ENCODE measurements around the gene MID2. TPM values are rescaled to one million over a fixed set of nuclear protein-coding genes. Genes with fewer than 3 reads are reported as not detected.
"Not testable (repeated sequence)": the region's sequence is repeated elsewhere in the genome, so short reads cannot be mapped to it uniquely, and the experiment has no call there.

MID2 gene
- total RNA-seq, 2 experiments from 2014 or later = 9.0 to 9.7 TPM

DNA sequence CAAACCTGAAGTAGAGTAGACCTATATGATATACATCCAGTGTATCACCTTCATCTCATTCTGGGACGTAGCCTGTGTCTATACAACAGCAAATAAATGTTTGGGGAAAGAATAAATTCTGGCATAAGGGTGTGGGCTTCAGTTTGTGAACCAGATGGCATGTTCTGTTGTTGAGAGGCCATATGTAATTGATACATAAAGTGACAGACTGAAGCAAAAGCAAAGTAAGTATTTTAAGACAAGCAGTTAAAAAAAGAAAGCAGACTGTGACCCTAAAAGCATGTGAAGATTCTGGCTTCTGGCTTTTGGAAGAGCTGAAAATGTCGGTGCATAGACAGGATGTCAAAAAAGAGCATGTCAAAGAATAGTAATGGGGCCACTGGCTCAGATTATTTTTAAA, 22.9 kb downstream of the MID2 start:
- ChIA-PET CTCF (no interaction called here), POLR2A (no interaction called here)
- intact Hi-C loops (cut with micrococcal nuclease) = no loop called here
- Mint-ChIP-seq H3K36me3 (peaks cover 4% of the 10 kb centered on the region), H3K4me1 (ENCODE audit: low read depth) (peaks cover under 1% of the 10 kb centered on the region), H3K4me3 (no peak overlapping the region), H3K27me3 (no peaks in the 10 kb centered on the region), H3K9me3 (no peaks in the 10 kb centered on the region), H3K27ac (no peak overlapping the region)
- DNase-seq = no peak

GRCh38 chrX:107849747-107850421, 24.2 kb downstream of the MID2 start:
- no peaks in the 10 kb centered on the region for H3K27me3 Mint-ChIP-seq
- peak; percentile 11 for DNase-seq
- H3K4me3 Mint-ChIP-seq = no peak overlapping the region
- peaks cover 9% of the 10 kb centered on the region for H3K36me3 Mint-ChIP-seq
- CTCF ChIA-PET = interaction anchor here (0.7 kb wide), 1 partner anchor 192 kb away, joined by 4 read pairs; no protein-coding TSS in a partner anchor
- no peak overlapping the region for H3K27ac Mint-ChIP-seq
- H3K9me3 Mint-ChIP-seq = no peaks in the 10 kb centered on the region
- POLR2A ChIA-PET = no interaction called here
- intact Hi-C loops (cut with micrococcal nuclease) = no loop called here
- H3K4me1 Mint-ChIP-seq (ENCODE audit: low read depth) = no peaks in the 10 kb centered on the region

DNA sequence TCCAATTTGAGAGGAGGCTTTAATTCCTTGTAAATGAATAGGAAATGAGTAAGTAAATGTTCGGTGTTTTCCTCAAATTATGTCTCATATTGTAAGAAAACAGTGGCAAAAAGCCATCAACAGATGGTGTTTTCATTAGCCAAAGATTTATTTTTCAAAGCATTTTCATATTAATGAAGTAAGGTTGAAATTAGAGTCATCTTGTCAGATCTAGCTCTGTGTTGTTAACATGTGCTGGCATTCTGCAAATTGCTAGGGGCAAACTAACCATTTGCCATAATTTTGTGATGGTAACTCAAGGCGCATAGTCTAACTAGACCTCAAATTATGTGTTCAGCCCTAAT, 24.7 kb downstream of the MID2 start:
- Mint-ChIP-seq H3K9me3 (no peaks in the 10 kb centered on the region), H3K4me3 (no peak overlapping the region), H3K4me1 (ENCODE audit: low read depth) (no peaks in the 10 kb centered on the region), H3K27me3 (no peaks in the 10 kb centered on the region), H3K27ac (no peak overlapping the region), H3K36me3 (peaks cover 9% of the 10 kb centered on the region)
- DNase-seq = no peak
- intact Hi-C loops (cut with micrococcal nuclease) = no loop called here
- ChIA-PET CTCF (no interaction called here), POLR2A (no interaction called here)

GRCh38 chrX:107851215-107851614, 25.5 kb downstream of the MID2 start:
- no peaks in the 10 kb centered on the region for H3K9me3 Mint-ChIP-seq
- H3K27me3 Mint-ChIP-seq = no peaks in the 10 kb centered on the region
- ChIA-PET CTCF (no interaction called here), POLR2A (no interaction called here)
- H3K27ac Mint-ChIP-seq = no peak overlapping the region
- intact Hi-C loops (cut with micrococcal nuclease) = no loop called here
- H3K4me3 Mint-ChIP-seq = no peak overlapping the region
- peaks cover 9% of the 10 kb centered on the region for H3K36me3 Mint-ChIP-seq
- DNase-seq = no peak
- no peaks in the 10 kb centered on the region for H3K4me1 Mint-ChIP-seq (ENCODE audit: low read depth)

GRCh38 chrX:107851665-107852064, 26.0 kb downstream of the MID2 start:
- H3K4me3 Mint-ChIP-seq; H3K9me3 Mint-ChIP-seq; CTCF ChIA-PET; H3K4me1 Mint-ChIP-seq (ENCODE audit: low read depth); intact Hi-C loops (cut with micrococcal nuclease); DNase-seq; H3K27ac Mint-ChIP-seq; H3K36me3 Mint-ChIP-seq; POLR2A ChIA-PET; H3K27me3 Mint-ChIP-seq: not testable (repeated sequence)

DNA sequence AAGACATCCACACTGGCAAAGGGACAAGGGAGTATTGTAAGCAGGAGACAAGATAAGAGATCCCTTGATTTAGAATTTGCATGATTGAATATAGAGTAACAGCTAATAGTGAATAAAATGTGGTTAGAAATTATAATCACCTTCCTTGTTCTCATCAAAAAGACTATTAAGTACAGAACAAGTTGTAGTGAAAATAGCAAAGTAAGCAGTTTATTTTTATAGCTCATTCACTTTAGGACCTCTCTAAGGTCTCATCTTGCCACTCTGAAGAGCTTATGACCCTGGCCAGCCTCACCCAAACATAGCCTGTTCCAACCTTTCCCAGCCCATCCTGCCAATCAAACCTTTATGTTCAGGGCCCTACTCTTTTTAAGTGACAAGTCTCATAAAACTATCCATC, 30.6 kb downstream of the MID2 start:
- intact Hi-C loops (cut with micrococcal nuclease) = no loop called here
- no peak overlapping the region for H3K27ac Mint-ChIP-seq
- H3K4me3 Mint-ChIP-seq = no peak overlapping the region
- H3K9me3 Mint-ChIP-seq = no peaks in the 10 kb centered on the region
- H3K36me3 Mint-ChIP-seq = peaks cover 13% of the 10 kb centered on the region
- CTCF ChIA-PET = interaction anchor here (1.2 kb wide), 1 partner anchor 79 kb away, joined by 3 read pairs; the partner anchor contains the start of gene NCBP2L
- POLR2A ChIA-PET = no interaction called here
- DNase-seq = no peak
- H3K4me1 Mint-ChIP-seq (ENCODE audit: low read depth) = peaks cover 4% of the 10 kb centered on the region
- H3K27me3 Mint-ChIP-seq = no peaks in the 10 kb centered on the region

GRCh38 chrX:107857041-107857440, 31.4 kb downstream of the MID2 start:
- H3K4me1 Mint-ChIP-seq (ENCODE audit: low read depth); H3K27me3 Mint-ChIP-seq; DNase-seq; H3K9me3 Mint-ChIP-seq; POLR2A ChIA-PET; intact Hi-C loops (cut with micrococcal nuclease); H3K27ac Mint-ChIP-seq; CTCF ChIA-PET; H3K4me3 Mint-ChIP-seq: not testable (repeated sequence)
- peaks cover 11% of the 10 kb centered on the region for H3K36me3 Mint-ChIP-seq

DNA sequence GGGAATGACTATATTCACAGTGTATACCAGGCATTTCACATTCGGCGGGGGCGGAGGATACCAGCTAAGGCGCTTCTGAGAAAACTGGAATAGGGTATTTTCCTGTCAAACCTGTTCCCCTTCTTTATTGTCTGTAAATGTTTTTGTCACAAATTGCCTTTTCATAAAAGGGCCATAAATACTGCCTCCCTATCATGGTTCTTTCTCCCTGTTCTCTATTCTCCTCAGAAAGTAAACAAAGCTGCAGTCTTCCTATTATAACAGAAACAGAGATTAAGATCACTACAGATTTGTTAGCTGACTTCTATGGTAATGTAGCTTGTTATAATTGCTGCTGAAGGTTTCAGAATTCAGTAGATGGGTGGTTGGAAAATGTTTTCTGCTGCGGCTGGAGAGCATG, 32.2 kb downstream of the MID2 start:
- Mint-ChIP-seq H3K27me3 (no peaks in the 10 kb centered on the region), H3K36me3 (peaks cover 9% of the 10 kb centered on the region), H3K9me3 (no peaks in the 10 kb centered on the region), H3K4me3 (no peak overlapping the region), H3K4me1 (ENCODE audit: low read depth) (peaks cover 4% of the 10 kb centered on the region), H3K27ac (no peak overlapping the region)
- no peak for DNase-seq
- CTCF ChIA-PET = no interaction called here
- POLR2A ChIA-PET = no interaction called here
- intact Hi-C loops (cut with micrococcal nuclease) = no loop called here

GRCh38 chrX:107861056-107861455, 35.4 kb downstream of the MID2 start:
- H3K36me3 Mint-ChIP-seq = peaks cover 7% of the 10 kb centered on the region
- intact Hi-C loops (cut with micrococcal nuclease) = no loop called here
- H3K4me3 Mint-ChIP-seq = no peak overlapping the region
- no peaks in the 10 kb centered on the region for H3K9me3 Mint-ChIP-seq
- CTCF ChIA-PET = no interaction called here
- DNase-seq = no peak
- POLR2A ChIA-PET = no interaction called here
- H3K4me1 Mint-ChIP-seq (ENCODE audit: low read depth) = peaks cover 4% of the 10 kb centered on the region
- no peaks in the 10 kb centered on the region for H3K27me3 Mint-ChIP-seq
- H3K27ac Mint-ChIP-seq = no peak overlapping the region

GRCh38 chrX:107871136-107871535, 45.5 kb downstream of the MID2 start:
- ChIA-PET POLR2A (no interaction called here), CTCF (no interaction called here)
- peaks cover 3% of the 10 kb centered on the region for H3K4me1 Mint-ChIP-seq (ENCODE audit: low read depth)
- no peaks in the 10 kb centered on the region for H3K36me3 Mint-ChIP-seq
- H3K9me3 Mint-ChIP-seq = no peaks in the 10 kb centered on the region
- H3K27ac Mint-ChIP-seq = no peak overlapping the region
- intact Hi-C loops (cut with micrococcal nuclease) = no loop called here
- H3K27me3 Mint-ChIP-seq = no peaks in the 10 kb centered on the region
- DNase-seq = no peak
- H3K4me3 Mint-ChIP-seq = no peak overlapping the region

DNA sequence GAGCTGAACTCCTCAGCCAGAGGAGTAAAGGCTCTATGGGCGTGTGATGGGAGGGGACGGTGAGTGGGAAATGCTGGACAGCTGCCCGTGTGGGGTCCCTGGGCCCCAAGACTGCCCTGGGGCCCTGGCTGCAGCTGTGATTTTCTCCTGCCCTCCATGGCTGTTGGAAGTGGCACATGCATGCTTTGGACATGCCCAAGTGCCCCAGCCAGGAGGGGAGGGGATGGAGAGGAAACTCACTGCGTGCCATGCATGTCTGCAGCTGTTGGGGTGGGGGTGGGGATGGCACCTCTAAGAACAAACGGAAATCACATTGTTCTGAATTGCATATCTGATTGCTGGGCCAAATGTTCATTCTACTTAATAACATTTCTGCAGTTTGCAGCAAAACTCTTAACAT, 52.4 kb downstream of the MID2 start:
- Mint-ChIP-seq H3K27ac (no peak overlapping the region), H3K9me3 (no peaks in the 10 kb centered on the region), H3K27me3 (no peaks in the 10 kb centered on the region), H3K4me3 (no peak overlapping the region), H3K36me3 (peaks cover 3% of the 10 kb centered on the region), H3K4me1 (ENCODE audit: low read depth) (peaks cover 5% of the 10 kb centered on the region)
- ChIA-PET POLR2A (interaction anchor here (0.6 kb wide), 1 partner anchor 208 kb away, joined by 3 read pairs; no protein-coding TSS in a partner anchor), CTCF (no interaction called here)
- intact Hi-C loops (cut with micrococcal nuclease) = no loop called here
- no peak for DNase-seq

DNA sequence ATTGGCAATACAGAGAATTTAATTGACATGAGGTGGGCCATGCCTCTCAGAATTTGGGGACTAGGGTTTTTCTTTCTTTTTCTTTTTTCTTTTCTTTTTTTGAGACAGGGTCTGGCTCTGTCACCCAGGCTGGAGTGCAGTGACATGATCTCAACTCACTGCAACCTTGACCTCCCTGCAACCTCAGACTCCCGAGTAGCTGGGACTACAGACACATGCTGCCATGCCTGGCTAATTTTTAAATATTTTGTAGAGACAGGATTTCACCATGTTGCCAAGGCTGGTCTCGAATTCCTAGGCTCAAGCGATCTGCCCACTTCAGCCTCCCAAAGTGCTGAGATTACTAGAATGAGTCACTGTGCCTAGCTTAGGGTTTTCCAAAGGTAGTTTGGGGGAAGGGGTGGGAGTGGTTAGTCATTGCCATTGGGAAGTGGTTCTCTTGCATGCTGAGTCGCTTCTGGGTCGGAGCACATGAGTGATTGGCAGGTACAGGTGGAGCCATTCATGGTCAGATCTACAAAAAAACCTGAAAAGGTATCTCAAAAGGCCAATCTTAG, 54.5 kb downstream of the MID2 start:
- Mint-ChIP-seq H3K27me3 (no peaks in the 10 kb centered on the region), H3K4me3 (no peak overlapping the region), H3K9me3 (no peaks in the 10 kb centered on the region), H3K27ac (no peak overlapping the region), H3K4me1 (ENCODE audit: low read depth) (peaks cover 5% of the 10 kb centered on the region), H3K36me3 (peaks cover 4% of the 10 kb centered on the region)
- intact Hi-C loops (cut with micrococcal nuclease) = no loop called here
- no peak for DNase-seq
- POLR2A ChIA-PET = no interaction called here
- CTCF ChIA-PET = no interaction called here

- Mint-ChIP-seq H3K27me3 (no peaks in the 10 kb centered on the region), H3K4me3 (no peak overlapping the region), H3K9me3 (peaks cover 5% of the 10 kb centered on the region), H3K27ac (no peak overlapping the region), H3K36me3 (peaks cover 5% of the 10 kb centered on the region), H3K4me1 (ENCODE audit: low read depth) (no peaks in the 10 kb centered on the region)
- CTCF ChIA-PET = interaction anchor here (0.6 to 2.4 kb wide), 8 partner anchors 116 to 449 kb away, joined by 3 to 18 read pairs (median 4); partner anchors contain the start of genes NCBP2L and TSC22D3
- POLR2A ChIA-PET = no interaction called here
- DNase-seq = no peak
- intact Hi-C loops (cut with micrococcal nuclease) = loop anchor here (1.0 to 10.0 kb wide), 8 partner anchors 67 to 357 kb away; partner anchors contain the start of genes MID2 and NCBP2L
These were observed 68.4 kb downstream of the MID2 start for GRCh38 chrX:107894038-107894437.

Data from activated CD4-positive, alpha-beta memory T cell treated with anti-CD3 and anti-CD28 coated beads for 36 hours (primary cell).